Mesothelial cell of epicardium (in vitro differentiated cells): ENCODE results near the gene LIPG. TPM values are rescaled to one million over a fixed set of nuclear protein-coding genes. Genes with fewer than 3 reads are reported as not detected.
A peak's percentile ranks its signal among the peaks of the same experiment; 100 is the strongest.

Experiments used
- DNase-seq, 2 experiments: peaks; one replicate each; pipeline ENCODE4 v3.0.0; 2021; ENCODE audit warnings: low spot score in 2 of 2; ENCODE audit not compliant: unreplicated experiment in 2 of 2
- H3K27ac Mint-ChIP-seq: 2 replicates; pipeline ENCODE4 v1.8.0; 2021; ENCODE audit warnings: mixed read lengths
- H3K27me3 Mint-ChIP-seq: 2 replicates; pipeline ENCODE4 v1.8.0; 2021; ENCODE audit warnings: low read depth, mixed read lengths
- H3K36me3 Mint-ChIP-seq: 2 replicates; pipeline ENCODE4 v1.8.0; 2021; ENCODE audit warnings: mixed read lengths
- H3K4me1 Mint-ChIP-seq: 2 replicates; pipeline ENCODE4 v1.8.0; 2021; ENCODE audit warnings: mixed read lengths
- H3K4me3 Mint-ChIP-seq: 2 replicates; pipeline ENCODE4 v1.8.0; 2021; ENCODE audit warnings: mild to moderate bottlenecking, moderate library complexity, mixed read lengths
- H3K9me3 Mint-ChIP-seq: 2 replicates; pipeline ENCODE4 v1.8.0; 2021; ENCODE audit warnings: mixed read lengths
- total RNA-seq: library from RNA; stranded (reverse); gene quantifications from 3 replicates; pipeline ENCODE4 v1.2.1, GENCODE V29; 2021
- TF ChIP-seq, protein P1 (sequence below): fragments of 200-600 bp; sonication (generic); IDR thresholded peaks from one replicate; pipeline ENCODE4 v1.5.0; 2021; ENCODE audit warnings: antibody characterized with exemption; ENCODE audit not compliant: unreplicated experiment

LIPG gene
- total RNA-seq, 1 donor from 2014 or later = 26.0 TPM

DNA sequence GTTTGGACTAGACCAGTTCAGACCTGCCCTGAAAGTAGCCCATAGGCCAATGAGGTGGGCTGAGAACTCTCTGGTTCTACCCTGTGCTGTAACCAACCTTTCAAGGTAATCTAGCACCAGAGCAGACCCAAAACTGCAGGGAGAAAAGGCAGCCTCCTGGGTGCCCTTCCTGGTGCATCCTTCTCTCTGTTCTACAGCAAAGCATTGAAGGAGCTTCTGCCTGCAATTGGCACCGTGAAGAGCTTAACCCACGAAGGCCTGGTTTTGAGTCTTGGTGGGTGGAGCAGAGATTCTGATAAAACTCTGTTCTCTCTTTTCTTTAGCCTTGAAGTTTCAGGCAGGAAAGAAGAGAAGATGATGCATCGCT, 55.5 kb downstream of the LIPG start:
- H3K4me1 Mint-ChIP-seq = peaks cover 53% of the 10 kb centered on the region
- H3K27ac Mint-ChIP-seq = no peak overlapping the region
- H3K9me3 Mint-ChIP-seq = no peaks in the 10 kb centered on the region
- TF ChIP-seq, protein P1, sequence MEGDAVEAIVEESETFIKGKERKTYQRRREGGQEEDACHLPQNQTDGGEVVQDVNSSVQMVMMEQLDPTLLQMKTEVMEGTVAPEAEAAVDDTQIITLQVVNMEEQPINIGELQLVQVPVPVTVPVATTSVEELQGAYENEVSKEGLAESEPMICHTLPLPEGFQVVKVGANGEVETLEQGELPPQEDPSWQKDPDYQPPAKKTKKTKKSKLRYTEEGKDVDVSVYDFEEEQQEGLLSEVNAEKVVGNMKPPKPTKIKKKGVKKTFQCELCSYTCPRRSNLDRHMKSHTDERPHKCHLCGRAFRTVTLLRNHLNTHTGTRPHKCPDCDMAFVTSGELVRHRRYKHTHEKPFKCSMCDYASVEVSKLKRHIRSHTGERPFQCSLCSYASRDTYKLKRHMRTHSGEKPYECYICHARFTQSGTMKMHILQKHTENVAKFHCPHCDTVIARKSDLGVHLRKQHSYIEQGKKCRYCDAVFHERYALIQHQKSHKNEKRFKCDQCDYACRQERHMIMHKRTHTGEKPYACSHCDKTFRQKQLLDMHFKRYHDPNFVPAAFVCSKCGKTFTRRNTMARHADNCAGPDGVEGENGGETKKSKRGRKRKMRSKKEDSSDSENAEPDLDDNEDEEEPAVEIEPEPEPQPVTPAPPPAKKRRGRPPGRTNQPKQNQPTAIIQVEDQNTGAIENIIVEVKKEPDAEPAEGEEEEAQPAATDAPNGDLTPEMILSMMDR = no peak
- peaks cover 13% of the 10 kb centered on the region for H3K27me3 Mint-ChIP-seq
- H3K4me3 Mint-ChIP-seq = no peak overlapping the region
- H3K36me3 Mint-ChIP-seq = no peaks in the 10 kb centered on the region
- no peak for DNase-seq

DNA sequence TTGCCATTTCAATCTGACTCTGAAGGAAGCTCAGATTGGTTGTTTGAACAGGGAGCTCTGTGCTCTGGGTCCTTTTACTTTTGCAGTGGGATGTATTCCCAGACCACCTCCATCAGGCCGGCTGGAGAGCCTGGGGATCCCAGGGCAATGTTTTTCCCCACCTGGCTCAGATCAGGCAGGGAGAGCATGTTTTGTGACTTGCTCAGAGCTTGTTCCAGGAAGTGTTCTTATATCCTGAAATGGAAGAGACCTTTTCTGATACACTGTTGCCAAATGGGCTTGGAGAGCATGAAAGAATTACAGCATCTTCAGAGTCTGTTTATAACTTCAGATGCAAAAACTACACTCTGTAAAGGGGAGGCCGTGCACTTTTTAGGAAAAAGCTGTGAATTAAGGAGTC, 56.0 kb downstream of the LIPG start:
- peak overlapping the region; percentile 18 for H3K27ac Mint-ChIP-seq
- no peaks in the 10 kb centered on the region for H3K9me3 Mint-ChIP-seq
- H3K4me3 Mint-ChIP-seq = no peak overlapping the region
- no peak for DNase-seq
- H3K36me3 Mint-ChIP-seq = no peaks in the 10 kb centered on the region
- peaks cover 52% of the 10 kb centered on the region for H3K4me1 Mint-ChIP-seq
- peaks cover 8% of the 10 kb centered on the region for H3K27me3 Mint-ChIP-seq
- TF ChIP-seq, protein P1 = no peak

DNA sequence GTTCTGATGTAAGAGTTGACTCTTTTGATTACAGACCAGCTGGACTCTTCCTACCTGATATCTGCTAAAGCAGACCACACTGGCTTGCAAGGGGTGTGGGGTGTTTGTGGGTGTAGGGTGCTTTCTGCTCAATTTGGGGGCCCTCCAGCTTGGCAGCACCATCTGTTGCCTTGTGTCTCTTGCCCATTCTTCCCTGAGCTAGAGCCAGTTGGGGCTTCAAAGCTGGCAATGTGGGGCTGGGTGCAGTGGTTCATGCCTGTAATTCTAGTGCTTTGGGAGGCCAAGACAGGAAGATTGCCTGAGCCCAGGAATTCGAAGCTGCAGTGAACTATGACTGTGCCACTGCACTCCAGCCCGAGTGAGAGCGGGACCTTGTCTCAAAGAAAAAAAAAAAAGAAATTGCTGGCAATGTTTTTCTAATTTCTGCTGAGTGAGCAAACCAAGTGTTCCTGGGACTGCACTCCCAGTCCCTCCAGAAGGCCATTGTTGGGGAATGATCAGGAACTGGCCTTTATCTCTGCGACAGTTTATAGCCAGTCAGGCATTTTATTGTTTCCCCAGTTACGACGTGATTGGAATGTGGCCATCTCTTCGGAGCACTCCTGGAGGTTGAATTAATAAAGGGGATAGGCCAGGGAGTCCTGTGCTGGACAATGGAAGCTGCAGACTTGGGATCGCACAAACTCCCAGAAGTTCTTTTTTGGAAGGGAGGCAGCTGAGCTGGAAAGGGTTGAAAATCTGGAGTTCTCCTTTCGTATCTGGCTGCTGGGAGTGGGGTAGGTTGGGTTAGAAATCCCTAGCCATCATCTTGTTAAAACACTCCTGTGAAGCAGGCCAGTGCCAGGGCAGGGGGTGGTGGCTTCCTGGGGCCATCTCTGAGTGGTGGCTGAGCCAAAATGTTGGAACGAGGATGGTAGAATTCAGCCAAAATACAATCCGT, 57.2 kb downstream of the LIPG start:
- Mint-ChIP-seq H3K27me3 (peaks cover 7% of the 10 kb centered on the region), H3K9me3 (no peaks in the 10 kb centered on the region), H3K36me3 (no peaks in the 10 kb centered on the region), H3K4me3 (no peak overlapping the region), H3K4me1 (peaks cover 40% of the 10 kb centered on the region), H3K27ac (peak overlapping the region; percentile 50)
- TF ChIP-seq, protein P1 = no peak
- DNase-seq = no peak

DNA sequence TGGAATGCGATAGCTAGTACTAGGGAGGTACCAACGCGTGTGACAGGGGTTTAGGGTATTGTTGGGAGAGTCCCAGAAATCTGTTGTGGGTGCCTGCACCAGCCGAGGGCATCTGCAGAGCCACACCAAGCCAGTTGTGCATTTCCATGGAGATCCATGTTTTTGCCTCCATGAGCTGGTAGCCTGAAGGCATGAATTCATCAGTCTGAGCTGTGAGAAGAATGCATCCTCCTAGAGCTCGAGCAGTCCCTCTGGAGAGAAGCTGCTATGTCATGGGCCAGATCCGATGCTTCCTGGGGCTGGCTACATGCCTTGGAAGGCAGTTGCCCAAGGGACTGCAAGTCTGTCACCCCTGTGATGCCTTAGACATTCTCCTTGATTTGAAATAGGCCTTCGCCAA, 57.9 kb downstream of the LIPG start:
- Mint-ChIP-seq H3K4me1 (peaks cover 35% of the 10 kb centered on the region), H3K9me3 (no peaks in the 10 kb centered on the region), H3K36me3 (no peaks in the 10 kb centered on the region), H3K27me3 (peaks cover 9% of the 10 kb centered on the region), H3K4me3 (no peak overlapping the region), H3K27ac (no peak overlapping the region)
- no peak for DNase-seq
- TF ChIP-seq, protein P1 = no peak

DNA sequence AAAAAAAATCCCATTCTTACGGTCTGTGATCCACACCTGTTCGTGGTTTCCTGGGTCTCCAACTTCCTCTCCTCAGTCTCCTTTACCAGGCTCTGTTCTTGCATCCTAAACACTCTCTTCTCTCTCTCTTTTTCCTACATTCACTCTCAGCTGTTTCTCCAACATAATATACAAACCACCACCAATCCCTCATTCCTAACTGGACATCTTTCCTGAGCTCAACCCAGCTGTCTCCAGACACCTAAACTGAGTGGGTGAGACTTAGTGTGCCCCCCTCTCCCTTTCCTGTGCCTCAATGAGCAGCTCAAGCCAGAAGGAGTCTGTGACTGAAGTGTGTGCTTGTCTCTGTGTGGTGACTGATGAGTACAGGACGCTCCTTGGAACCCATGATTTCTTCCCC, 59.4 kb downstream of the LIPG start:
- Mint-ChIP-seq H3K36me3 (no peaks in the 10 kb centered on the region), H3K27me3 (peaks cover 4% of the 10 kb centered on the region), H3K4me3 (no peak overlapping the region), H3K9me3 (no peaks in the 10 kb centered on the region), H3K27ac (no peak overlapping the region), H3K4me1 (peaks cover 34% of the 10 kb centered on the region)
- TF ChIP-seq, protein P1 = no peak
- DNase-seq = no peak
